NT2/D1 (cell line): ENCODE data around the gene RSRC1.

ENCODE experiments used
- SUZ12 ChIP-seq: IDR thresholded peaks from 2 replicates; pipeline ENCODE4 v1.6.1; 2011; ENCODE audit not compliant: insufficient read length, insufficient read depth; ENCODE audit errors: extremely low read depth
- YY1 ChIP-seq: IDR thresholded peaks from 2 replicates; pipeline ENCODE4 v1.6.1; 2011; ENCODE audit not compliant: insufficient read length, insufficient read depth
- ZNF274 ChIP-seq: IDR thresholded peaks from 2 replicates; pipeline ENCODE4 v1.6.1; 2011; ENCODE audit warnings: mild to moderate bottlenecking, low read depth, low read length

DNA sequence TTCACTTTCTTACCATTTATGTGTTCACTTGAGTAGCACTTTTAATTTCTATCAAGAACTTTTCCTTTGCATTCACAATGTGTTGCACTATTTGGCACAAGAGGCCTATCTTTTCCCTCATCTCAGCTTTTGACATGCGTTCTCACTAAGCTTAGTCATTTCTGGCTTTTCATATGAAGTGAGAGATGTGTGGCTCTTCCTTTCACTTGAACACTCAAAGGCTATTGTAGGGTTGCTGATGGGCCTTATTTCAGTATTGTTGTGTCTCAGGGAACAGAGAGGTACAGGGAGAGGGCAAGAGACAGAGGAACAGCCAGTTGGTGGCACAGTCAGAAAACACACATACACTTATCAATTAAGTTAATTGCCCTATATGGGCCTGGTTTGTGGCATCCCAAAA lies 333.7 kb downstream of the RSRC1 start:
- TF ChIP-seq YY1 = no peak
- no peak for TF ChIP-seq ZNF274
- TF ChIP-seq SUZ12 = no peak
